AG04449 (cell line): ENCODE results near the gene AGPS.
A peak's percentile ranks its signal among the peaks of the same experiment; 100 is the strongest.
"Not testable (repeated sequence)": the region's sequence is repeated elsewhere in the genome, so short reads cannot be mapped to it uniquely, and the experiment has no call there.

Experiments used
- CTCF ChIA-PET: fragments of 350-600 bp; formaldehyde crosslinking; extraction: SDS; loops from one replicate; lab custom pipeline; 2021; ENCODE audit warnings: antibody characterized with exemption; lab: Yijun Ruan, JAX
- POLR2A ChIA-PET: fragments of 400-600, 350-600 bp; formaldehyde crosslinking; extraction: SDS; loops from one replicate; lab custom pipeline; 2020; ENCODE audit warnings: antibody characterized with exemption, inconsistent platforms; lab: Yijun Ruan, JAX
- DNase-seq: peaks from one replicate; pipeline ENCODE4 v3.0.0-alpha.2; 2010; ENCODE audit warnings: low read depth, low spot score
- H3K4me3 ChIP-seq: 2 replicates; pipeline ENCODE4 v1.5.1; 2011; ENCODE audit warnings: low read depth, mild to moderate bottlenecking, control low read depth, low read length
- CTCF ChIP-seq: IDR thresholded peaks from one replicate; pipeline ENCODE4 v1.5.1; 2011; ENCODE audit warnings: mild to moderate bottlenecking, moderate library complexity, low read length, control low read depth, inconsistent platforms; ENCODE audit not compliant: insufficient read depth; ENCODE audit errors: missing control alignments

Gene AGPS

GRCh38 chr2:177478907-177479306 is 86.3 kb downstream of the AGPS start:
- no peak overlapping the region for H3K4me3 ChIP-seq
- TF ChIP-seq CTCF = no peak
- CTCF ChIA-PET = interaction anchor here (4.4 kb wide), 1 partner anchor 11 kb away, joined by 22 read pairs; no protein-coding TSS in a partner anchor
- DNase-seq = no peak
- POLR2A ChIA-PET = no interaction called here

- no peak for DNase-seq
- ChIA-PET POLR2A (interaction anchor here (0.6 to 0.7 kb wide), 2 partner anchors 16 to 129 kb away, joined by 3 read pairs; no protein-coding TSS in a partner anchor), CTCF (interaction anchor here (0.7 to 1.5 kb wide), 4 partner anchors 15 to 242 kb away, joined by 3 to 4 read pairs (median 3); no protein-coding TSS in a partner anchor)
- no peak overlapping the region for H3K4me3 ChIP-seq
- TF ChIP-seq CTCF = no peak
Measured at GRCh38 chr2:177482195-177482594, 89.6 kb downstream of the AGPS start.

GRCh38 chr2:177483531-177483930 is 91.0 kb downstream of the AGPS start:
- CTCF ChIA-PET = interaction anchor here (0.7 to 1.7 kb wide), 2 partner anchors 10 to 114 kb away, joined by 3 read pairs; no protein-coding TSS in a partner anchor
- H3K4me3 ChIP-seq = no peak overlapping the region
- POLR2A ChIA-PET = no interaction called here
- DNase-seq = no peak
- no peak for TF ChIP-seq CTCF

GRCh38 chr2:177484180-177484795 is 91.7 kb downstream of the AGPS start:
- ChIA-PET CTCF (interaction anchor here (0.7 to 1.7 kb wide), 2 partner anchors 9 to 114 kb away, joined by 3 read pairs; no protein-coding TSS in a partner anchor), POLR2A (no interaction called here)
- H3K4me3 ChIP-seq = no peak overlapping the region
- DNase-seq = no peak
- TF ChIP-seq CTCF = no peak

GRCh38 chr2:177485657-177486056 is 93.1 kb downstream of the AGPS start:
- CTCF ChIA-PET = interaction anchor here (1.3 kb wide), 1 partner anchor 150 kb away, joined by 3 read pairs; no protein-coding TSS in a partner anchor
- H3K4me3 ChIP-seq, DNase-seq, POLR2A ChIA-PET: not testable (repeated sequence)

- no peak overlapping the region for H3K4me3 ChIP-seq
- peak; percentile 36 for TF ChIP-seq CTCF
- ChIA-PET POLR2A (no interaction called here), CTCF (interaction anchor here (0.7 to 3.9 kb wide), 46 partner anchors 9 to 333 kb away, joined by 3 to 40 read pairs (median 5); partner anchors contain the start of gene NFE2L2)
- DNase-seq = no peak
Measured at GRCh38 chr2:177489719-177490301, 97.2 kb downstream of the AGPS start.
